Endothelial cell of umbilical vein (primary cell): ENCODE measurements around the gene KDR.

ENCODE experiments used
- EZH2 ChIP-seq: IDR thresholded peaks from 2 replicates; pipeline ENCODE4 v1.6.1; 2012; ENCODE audit warnings: borderline replicate concordance, low read depth, mild to moderate bottlenecking, moderate library complexity, low read length, inconsistent platforms; ENCODE audit not compliant: severe bottlenecking
- FOS ChIP-seq: IDR thresholded peaks from 2 replicates; pipeline ENCODE4 v1.6.1; 2011; ENCODE audit warnings: mild to moderate bottlenecking, low read length, moderate library complexity, borderline replicate concordance; ENCODE audit not compliant: insufficient read depth
- GATA2 ChIP-seq: IDR thresholded peaks from 2 replicates; pipeline ENCODE4 v1.7.0; 2011; ENCODE audit warnings: low read depth, mild to moderate bottlenecking, moderate library complexity, mixed read lengths, low read length; ENCODE audit not compliant: insufficient read length, insufficient read depth
- JUN ChIP-seq: IDR thresholded peaks from 2 replicates; pipeline ENCODE4 v1.6.1; 2011; ENCODE audit warnings: borderline replicate concordance, low read depth; ENCODE audit not compliant: insufficient read length, insufficient read depth
- MYC ChIP-seq: IDR thresholded peaks from one replicate; pipeline ENCODE4 v1.6.1; 2011; ENCODE audit warnings: mild to moderate bottlenecking, low read depth, low read length
- POLR2A ChIP-seq: IDR thresholded peaks from 2 replicates; pipeline ENCODE4 v1.6.1; 2012; ENCODE audit warnings: low read depth, mild to moderate bottlenecking, control low read depth, low read length
- POLR2AphosphoS5 ChIP-seq: IDR thresholded peaks from 2 replicates; pipeline ENCODE4 v1.6.1; 2012; ENCODE audit warnings: low read depth, mild to moderate bottlenecking, control low read depth, low read length, moderate library complexity; ENCODE audit not compliant: insufficient read depth
- TF ChIP-seq, protein P1 (sequence below), 2 donors: IDR thresholded peaks; 1 replicate in 1 of 2; 2 replicates in 1 of 2; pipeline ENCODE4 v1.5.1; 2011; ENCODE audit warnings: low read length in 2 of 2, mild to moderate bottlenecking in 2 of 2, moderate library complexity in 2 of 2, control low read depth in 1 of 2, inconsistent platforms in 1 of 2, low read depth in 1 of 2; ENCODE audit not compliant: insufficient read depth in 1 of 2; ENCODE audit errors: extremely low read depth in 1 of 2
- TF ChIP-seq, protein P2 (sequence below): IDR thresholded peaks from 2 replicates; pipeline ENCODE4 v1.6.1; 2011; ENCODE audit not compliant: insufficient read depth, insufficient read length

DNA sequence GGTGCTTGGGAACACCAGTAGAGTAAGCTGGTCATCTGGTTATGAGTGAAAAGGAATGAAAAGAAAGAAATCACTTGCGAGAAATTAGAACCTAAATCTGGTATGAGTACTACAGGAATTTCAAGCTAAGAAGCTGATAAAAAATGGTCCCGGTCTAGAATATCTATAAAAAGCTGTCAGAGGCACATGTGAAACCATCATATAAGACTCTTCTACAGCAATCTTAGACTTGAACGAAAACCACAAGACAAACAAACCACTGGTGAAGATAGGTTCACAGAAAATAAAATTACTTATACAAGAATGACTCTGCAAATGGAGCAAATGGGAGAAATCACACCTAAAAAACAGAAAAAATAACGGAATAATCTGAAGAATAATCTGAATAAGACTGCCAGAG is 69.9 kb downstream of the KDR start:
- TF ChIP-seq EZH2 (no peak), POLR2AphosphoS5 (no peak), POLR2A (no peak), FOS (no peak), JUN (no peak), GATA2 (no peak), MYC (no peak)
- TF ChIP-seq, protein P1, sequence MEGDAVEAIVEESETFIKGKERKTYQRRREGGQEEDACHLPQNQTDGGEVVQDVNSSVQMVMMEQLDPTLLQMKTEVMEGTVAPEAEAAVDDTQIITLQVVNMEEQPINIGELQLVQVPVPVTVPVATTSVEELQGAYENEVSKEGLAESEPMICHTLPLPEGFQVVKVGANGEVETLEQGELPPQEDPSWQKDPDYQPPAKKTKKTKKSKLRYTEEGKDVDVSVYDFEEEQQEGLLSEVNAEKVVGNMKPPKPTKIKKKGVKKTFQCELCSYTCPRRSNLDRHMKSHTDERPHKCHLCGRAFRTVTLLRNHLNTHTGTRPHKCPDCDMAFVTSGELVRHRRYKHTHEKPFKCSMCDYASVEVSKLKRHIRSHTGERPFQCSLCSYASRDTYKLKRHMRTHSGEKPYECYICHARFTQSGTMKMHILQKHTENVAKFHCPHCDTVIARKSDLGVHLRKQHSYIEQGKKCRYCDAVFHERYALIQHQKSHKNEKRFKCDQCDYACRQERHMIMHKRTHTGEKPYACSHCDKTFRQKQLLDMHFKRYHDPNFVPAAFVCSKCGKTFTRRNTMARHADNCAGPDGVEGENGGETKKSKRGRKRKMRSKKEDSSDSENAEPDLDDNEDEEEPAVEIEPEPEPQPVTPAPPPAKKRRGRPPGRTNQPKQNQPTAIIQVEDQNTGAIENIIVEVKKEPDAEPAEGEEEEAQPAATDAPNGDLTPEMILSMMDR (IDR thresholded peaks at IDR 0.05; ENCODE audit: extremely low read depth in 1 of 2, insufficient read depth in 1 of 2, low read depth in 1 of 2, low read length in 2 of 2), result no peak
- TF ChIP-seq, protein P2, sequence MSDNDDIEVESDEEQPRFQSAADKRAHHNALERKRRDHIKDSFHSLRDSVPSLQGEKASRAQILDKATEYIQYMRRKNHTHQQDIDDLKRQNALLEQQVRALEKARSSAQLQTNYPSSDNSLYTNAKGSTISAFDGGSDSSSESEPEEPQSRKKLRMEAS, result no peak
